ENCODE results near the gene RFLNA. TPM values are rescaled to one million over a fixed set of nuclear protein-coding genes. Genes with fewer than 3 reads are reported as not detected.
"Not testable (repeated sequence)": the region's sequence is repeated elsewhere in the genome, so short reads cannot be mapped to it uniquely, and the experiment has no call there.

RFLNA gene
- total RNA-seq, 1 experiment from 2014 or later: 35.4 TPM

- DNase-seq (ENCODE audit: low read depth): no peak
Measured at GRCh38 chr12:124319368-124320050, 24.6 kb downstream of the RFLNA start.

- peak; percentile 51 for DNase-seq (ENCODE audit: low read depth)
Measured at GRCh38 chr12:124321040-124321481, 26.2 kb downstream of the RFLNA start.

GRCh38 chr12:124321556-124322270 is 26.8 kb downstream of the RFLNA start:
- peak; percentile 47 for DNase-seq (ENCODE audit: low read depth)

GRCh38 chr12:124322271-124322998 is 27.5 kb downstream of the RFLNA start:
- no peak for DNase-seq (ENCODE audit: low read depth)

GRCh38 chr12:124322999-124323328 is 28.1 kb downstream of the RFLNA start:
- DNase-seq (ENCODE audit: low read depth): not testable (repeated sequence)

DNA sequence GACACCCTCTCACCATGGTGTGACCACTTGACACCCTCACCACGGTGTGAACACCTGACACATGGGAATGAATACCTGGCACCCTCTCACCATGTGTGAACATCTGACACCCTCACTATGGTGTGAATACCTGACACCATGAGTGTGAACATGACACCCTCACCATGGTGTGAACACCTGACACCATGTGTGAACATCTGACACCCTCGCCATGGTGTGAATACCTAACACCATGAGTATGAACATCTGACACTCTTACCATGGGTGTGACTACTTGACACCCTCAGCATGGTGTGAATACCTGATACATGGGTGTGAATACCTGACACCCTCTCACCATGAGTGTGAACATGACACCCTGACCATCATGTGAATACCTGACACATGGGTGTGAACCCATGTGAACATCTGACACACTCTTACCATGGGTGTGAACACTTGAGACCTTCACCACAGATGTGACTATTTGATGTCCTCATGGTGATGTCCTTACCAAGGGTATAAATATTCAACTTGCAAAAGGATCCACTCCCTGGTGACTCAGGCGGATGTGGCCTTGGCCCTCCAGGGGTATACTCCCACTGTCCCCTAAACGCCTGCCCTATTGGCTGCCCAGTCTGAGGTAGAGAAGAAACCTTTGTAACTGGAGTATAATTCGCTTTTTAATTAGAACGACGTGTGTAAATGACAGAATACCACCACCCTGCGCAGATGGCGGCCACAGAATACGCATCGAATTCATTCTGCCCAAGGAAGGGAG is 29.1 kb downstream of the RFLNA start:
- DNase-seq (ENCODE audit: low read depth): no peak

GRCh38 chr12:124324803-124325705 is 30.2 kb downstream of the RFLNA start:
- DNase-seq (ENCODE audit: low read depth): no peak

- DNase-seq (ENCODE audit: low read depth): no peak
Measured at GRCh38 chr12:124326104-124326503, 31.2 kb downstream of the RFLNA start.

GRCh38 chr12:124326871-124327270 is 32.0 kb downstream of the RFLNA start:
- no peak for DNase-seq (ENCODE audit: low read depth)

GRCh38 chr12:124327362-124328043 is 32.6 kb downstream of the RFLNA start:
- no peak for DNase-seq (ENCODE audit: low read depth)

DNA sequence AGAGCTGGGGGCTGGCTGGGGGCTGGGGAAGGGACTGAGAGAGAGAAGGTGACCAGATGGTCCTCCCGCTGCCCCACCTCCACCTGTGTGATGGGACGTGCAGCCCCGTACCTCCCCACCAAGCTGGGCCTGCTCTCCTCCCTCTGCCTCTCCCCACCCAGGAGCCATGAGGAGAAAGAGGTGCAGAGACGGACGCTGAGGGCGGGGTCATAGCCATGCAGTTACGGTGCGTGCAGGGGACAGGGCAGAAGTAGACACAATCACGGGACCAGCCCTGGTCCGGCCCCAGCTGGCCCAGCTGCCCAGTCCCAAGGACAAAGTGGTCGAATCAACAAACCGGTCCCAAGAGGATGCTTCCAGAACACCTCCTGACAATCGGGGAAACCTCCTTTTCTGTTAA is 33.2 kb downstream of the RFLNA start:
- DNase-seq (ENCODE audit: low read depth): no peak

DNA sequence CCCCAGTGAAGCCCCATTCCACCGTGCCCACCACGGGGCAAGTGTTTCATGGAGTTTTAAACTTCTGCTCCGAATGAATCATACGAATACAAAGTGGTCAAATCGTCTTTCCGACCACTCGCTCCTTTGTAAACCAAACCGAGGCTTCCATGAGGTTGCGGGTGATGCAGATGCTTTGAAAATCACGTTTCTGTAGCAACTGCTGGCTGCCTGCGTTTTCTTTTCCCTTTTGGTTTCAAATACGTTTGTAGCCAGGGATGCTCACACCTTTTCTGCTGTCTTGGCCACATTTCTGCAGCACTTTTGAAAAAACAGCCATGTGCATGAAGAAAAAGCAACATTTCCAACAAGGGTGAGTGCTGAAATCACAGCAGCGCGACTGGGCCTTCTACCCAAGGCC is 33.7 kb downstream of the RFLNA start:
- DNase-seq (ENCODE audit: low read depth): no peak

GRCh38 chr12:124332058-124332672 is 37.3 kb downstream of the RFLNA start:
- no peak for DNase-seq (ENCODE audit: low read depth)

GRCh38 chr12:124332900-124333299 is 38.0 kb downstream of the RFLNA start:
- no peak for DNase-seq (ENCODE audit: low read depth)

DNA sequence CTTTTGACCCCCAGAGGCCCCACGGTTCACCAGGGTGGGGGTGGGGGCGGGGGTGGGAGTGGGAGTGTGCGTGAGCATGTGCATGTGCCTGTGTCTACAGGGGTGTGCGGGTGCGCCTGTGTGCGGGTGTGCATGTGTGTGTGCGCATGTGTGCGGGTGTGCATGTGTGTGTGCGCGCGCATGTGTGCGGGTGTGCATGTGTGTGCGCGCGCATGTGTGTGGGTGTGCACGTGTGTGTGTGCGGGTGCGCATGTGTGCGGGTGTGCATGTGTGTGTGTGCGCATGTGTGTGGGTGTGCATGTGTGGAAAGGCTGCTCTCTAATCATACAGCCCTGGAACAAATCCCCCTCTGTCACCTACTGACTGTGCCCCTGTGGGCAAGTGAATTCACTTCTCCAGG is 38.8 kb downstream of the RFLNA start:
- no peak for DNase-seq (ENCODE audit: low read depth)

DNA sequence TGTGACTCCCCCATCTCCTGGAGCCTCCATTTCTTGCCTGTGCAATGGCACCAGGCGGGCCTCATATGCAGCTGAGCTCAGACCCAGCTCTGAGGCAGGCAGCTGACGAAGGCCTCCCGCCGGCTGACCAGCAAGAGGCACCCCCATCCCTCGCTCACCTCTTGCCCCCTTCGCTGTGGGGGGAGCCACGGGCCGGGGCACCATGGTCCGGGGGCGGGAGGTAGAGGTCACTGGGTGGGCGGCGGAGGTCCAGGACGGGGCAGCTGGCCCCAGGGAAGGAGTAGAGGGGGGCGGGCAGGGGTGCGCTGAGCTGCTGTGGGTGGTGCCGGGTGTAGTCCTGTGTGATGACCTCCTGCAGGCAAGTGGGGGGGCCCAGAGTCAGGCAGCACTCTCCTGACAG is 39.4 kb downstream of the RFLNA start:
- no peak for DNase-seq (ENCODE audit: low read depth)

- DNase-seq (ENCODE audit: low read depth): no peak
Measured at GRCh38 chr12:124334976-124335375, 40.1 kb downstream of the RFLNA start.

- no peak for DNase-seq (ENCODE audit: low read depth)
Measured at GRCh38 chr12:124335426-124336183, 40.7 kb downstream of the RFLNA start.

DNA sequence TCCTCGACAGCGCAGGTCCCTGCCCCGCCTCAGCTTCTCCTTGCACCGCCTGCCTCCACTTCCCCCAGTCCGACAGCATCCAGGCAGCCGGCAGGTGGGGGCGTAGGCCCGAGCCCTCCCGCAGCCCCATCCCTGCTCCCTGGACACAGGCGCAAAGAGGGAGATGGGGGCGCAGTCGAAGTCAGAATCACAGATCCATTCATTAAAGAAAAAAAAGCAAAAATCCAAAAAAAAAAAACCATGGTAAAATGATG is 41.2 kb downstream of the RFLNA start:
- DNase-seq (ENCODE audit: low read depth): no peak
